HEK293 (cell line): Measurements from ENCODE around the gene PRKCQ.

Experiments
- CTCF ChIP-seq: fragments of 450-650 bp; formaldehyde crosslinking; IDR thresholded peaks from 2 replicates; pipeline ENCODE4 v1.5.1; 2016; ENCODE audit warnings: missing biosample characterization, missing genetic modification characterization
- HOXD13 ChIP-seq: sonication (generic); formaldehyde crosslinking; IDR thresholded peaks from 2 replicates; pipeline ENCODE4 v1.8.0; 2022; ENCODE audit warnings: missing genetic modification reagents, borderline replicate concordance
- MZF1 ChIP-seq: fragments of 450-650 bp; formaldehyde crosslinking; IDR thresholded peaks from 2 replicates; pipeline ENCODE4 v1.5.1; 2017; ENCODE audit warnings: missing biosample characterization, missing genetic modification characterization, borderline replicate concordance
- RBAK ChIP-seq: fragments of 450-650 bp; formaldehyde crosslinking; IDR thresholded peaks from 2 replicates; pipeline ENCODE4 v1.5.1; 2016; ENCODE audit warnings: missing biosample characterization, missing genetic modification characterization
- SCRT1 ChIP-seq: fragments of 450-650 bp; formaldehyde crosslinking; IDR thresholded peaks from 2 replicates; pipeline ENCODE4 v1.5.1; 2016; ENCODE audit warnings: missing biosample characterization, missing genetic modification characterization, borderline replicate concordance
- SCRT2 ChIP-seq: fragments of 450-650 bp; formaldehyde crosslinking; IDR thresholded peaks from 2 replicates; pipeline ENCODE4 v1.5.1; 2016; ENCODE audit warnings: missing biosample characterization, missing genetic modification characterization
- WT1 ChIP-seq: fragments of 450-650 bp; formaldehyde crosslinking; IDR thresholded peaks from 2 replicates; pipeline ENCODE4 v1.5.1; 2016; ENCODE audit warnings: missing biosample characterization, missing genetic modification characterization
- ZEB2 ChIP-seq: fragments of 450-650 bp; formaldehyde crosslinking; IDR thresholded peaks from 2 replicates; pipeline ENCODE4 v1.5.1; 2016; ENCODE audit warnings: missing biosample characterization, missing genetic modification characterization
- ZNF48 ChIP-seq: fragments of 450-650 bp; formaldehyde crosslinking; IDR thresholded peaks from 2 replicates; pipeline ENCODE4 v1.5.1; 2016; ENCODE audit warnings: missing biosample characterization, missing genetic modification characterization
- ZNF521 ChIP-seq: fragments of 450-650 bp; formaldehyde crosslinking; IDR thresholded peaks from 2 replicates; pipeline ENCODE4 v1.5.1; 2017; ENCODE audit warnings: missing biosample characterization, mild to moderate bottlenecking, missing genetic modification characterization
- ZNF624 ChIP-seq: fragments of 450-650 bp; formaldehyde crosslinking; IDR thresholded peaks from 2 replicates; pipeline ENCODE4 v1.5.1; 2017; ENCODE audit warnings: missing biosample characterization, missing genetic modification characterization
- TF ChIP-seq, protein P1 (sequence below): IDR thresholded peaks from 2 replicates; pipeline ENCODE4 v1.6.1; 2011; ENCODE audit warnings: mild to moderate bottlenecking, low read depth, low read length, borderline replicate concordance

GRCh38 chr10:6593241-6593671 is 13.2 kb upstream of the PRKCQ start:
- TF ChIP-seq ZNF48 (no peak), ZNF521 (tag by site-specific recombination) (no peak), CTCF (no peak), ZEB2 (no peak), ZNF624 (tag by site-specific recombination) (no peak), MZF1 (no peak), RBAK (tag by site-specific recombination) (no peak), WT1 (tag by site-specific recombination) (no peak), SCRT2 (tag by site-specific recombination) (no peak), HOXD13 (CRISPR knock-in tag) (no peak), SCRT1 (tag by site-specific recombination) (no peak)
- TF ChIP-seq, protein P1, sequence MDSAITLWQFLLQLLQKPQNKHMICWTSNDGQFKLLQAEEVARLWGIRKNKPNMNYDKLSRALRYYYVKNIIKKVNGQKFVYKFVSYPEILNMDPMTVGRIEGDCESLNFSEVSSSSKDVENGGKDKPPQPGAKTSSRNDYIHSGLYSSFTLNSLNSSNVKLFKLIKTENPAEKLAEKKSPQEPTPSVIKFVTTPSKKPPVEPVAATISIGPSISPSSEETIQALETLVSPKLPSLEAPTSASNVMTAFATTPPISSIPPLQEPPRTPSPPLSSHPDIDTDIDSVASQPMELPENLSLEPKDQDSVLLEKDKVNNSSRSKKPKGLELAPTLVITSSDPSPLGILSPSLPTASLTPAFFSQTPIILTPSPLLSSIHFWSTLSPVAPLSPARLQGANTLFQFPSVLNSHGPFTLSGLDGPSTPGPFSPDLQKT = no peak
